Measurements from ENCODE around the gene KCTD13. TPM values are rescaled to one million over a fixed set of nuclear protein-coding genes. Genes with fewer than 3 reads are reported as not detected.
A peak's percentile ranks its signal among the peaks of the same experiment; 100 is the strongest.

Gene KCTD13
- polyA plus RNA-seq, 3 donors, result 15.2 to 31.7 (median 16.6) TPM

DNA sequence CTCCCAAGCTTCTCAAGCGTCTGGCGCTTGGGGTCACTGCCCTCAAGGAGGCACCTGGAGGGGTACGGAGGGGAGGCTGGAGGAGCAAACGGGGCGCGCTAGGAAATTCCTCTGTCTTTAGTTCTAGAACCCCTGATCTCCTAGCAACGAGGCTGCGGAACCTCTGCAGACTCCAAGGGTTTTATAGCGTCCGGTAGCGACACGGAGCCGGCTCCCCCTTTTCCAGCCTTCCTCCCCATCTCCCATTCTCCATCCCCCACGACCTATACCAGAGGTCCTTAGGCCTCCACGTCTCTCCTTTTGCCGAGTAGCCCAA lies 62.4 kb downstream of the KCTD13 start:
- no peak for DNase-seq (ENCODE audit: extremely low read depth in 1 of 11, low read depth in 9 of 11, low spot score in 4 of 11)

DNA sequence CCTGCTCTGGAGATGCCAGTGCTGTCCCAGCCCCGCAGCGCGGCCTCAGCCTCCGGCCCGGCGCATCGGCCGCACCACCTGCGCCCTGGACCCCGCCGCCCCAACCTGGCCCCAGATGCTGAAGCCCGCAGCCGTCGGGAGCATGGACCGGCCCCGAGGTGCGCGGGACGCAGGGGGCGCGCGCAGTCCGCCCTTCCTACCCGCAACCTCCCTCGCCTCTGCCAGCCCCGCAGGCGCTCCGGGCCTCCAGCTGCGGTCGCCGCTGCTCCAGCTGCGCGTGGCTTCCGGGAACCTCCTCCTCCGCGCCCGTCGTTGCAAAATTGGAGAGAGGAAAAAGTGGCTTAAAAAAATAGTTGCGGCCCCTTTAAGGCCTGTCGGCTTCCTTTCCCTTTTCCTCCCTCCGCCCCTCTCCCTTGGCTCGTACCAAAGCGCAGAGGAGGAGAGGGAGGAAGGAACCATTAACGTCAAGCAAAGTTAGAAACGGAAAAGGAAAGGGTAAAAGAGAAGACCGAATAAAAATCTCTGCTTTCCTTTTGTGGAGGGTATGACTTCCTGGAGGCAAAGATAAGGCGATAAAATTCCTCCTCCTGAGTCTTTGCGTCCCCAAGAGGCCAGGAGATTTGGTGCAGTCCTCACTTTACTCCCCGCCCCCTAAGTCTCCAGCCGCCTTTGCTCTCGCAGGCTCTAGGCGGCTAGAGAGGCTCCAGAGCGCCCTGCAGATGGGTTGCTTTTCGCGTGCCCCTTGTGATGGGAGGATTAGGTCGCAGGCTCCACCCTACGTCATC lies 63.0 kb downstream of the KCTD13 start, which contains the start of gene CDIPT:
TSS of gene CDIPT (minus strand) at position 343 of the 785 bp plus-strand sequence. CDS start 369 bp downstream, outside the sequence.
- peak; percentile 91 to 98 (median 95) for DNase-seq (ENCODE audit: extremely low read depth in 1 of 11, low read depth in 9 of 11, low spot score in 4 of 11)

DNA sequence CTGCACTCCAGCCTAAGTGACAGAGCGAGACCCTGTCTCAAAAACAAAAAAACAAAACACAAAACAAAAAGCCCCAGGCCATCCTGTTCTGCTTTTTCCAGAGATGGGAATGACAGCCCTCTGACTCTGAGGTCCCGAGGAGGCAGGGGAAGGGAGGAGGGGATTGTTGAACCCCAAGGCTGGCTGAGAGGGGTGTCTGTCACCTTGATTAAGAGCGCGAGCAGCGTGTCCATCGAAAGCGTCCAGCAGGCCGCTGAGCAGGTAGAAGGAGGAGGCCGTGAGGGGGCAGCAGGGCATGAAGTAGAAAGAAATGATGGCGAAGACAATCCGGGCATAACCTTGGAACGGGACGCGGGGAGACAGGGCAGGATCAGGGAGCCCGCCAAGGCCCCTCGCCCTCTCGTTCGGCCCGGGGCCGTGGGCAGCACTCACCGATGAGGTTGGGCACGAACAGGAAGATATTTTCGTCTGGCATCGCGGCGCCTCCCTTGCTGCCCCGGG lies 63.6 kb downstream of the KCTD13 start:
- peak in 2 of 11 donors; percentile 18 to 20 for DNase-seq (ENCODE audit: extremely low read depth in 1 of 11, low read depth in 9 of 11, low spot score in 4 of 11)

DNA sequence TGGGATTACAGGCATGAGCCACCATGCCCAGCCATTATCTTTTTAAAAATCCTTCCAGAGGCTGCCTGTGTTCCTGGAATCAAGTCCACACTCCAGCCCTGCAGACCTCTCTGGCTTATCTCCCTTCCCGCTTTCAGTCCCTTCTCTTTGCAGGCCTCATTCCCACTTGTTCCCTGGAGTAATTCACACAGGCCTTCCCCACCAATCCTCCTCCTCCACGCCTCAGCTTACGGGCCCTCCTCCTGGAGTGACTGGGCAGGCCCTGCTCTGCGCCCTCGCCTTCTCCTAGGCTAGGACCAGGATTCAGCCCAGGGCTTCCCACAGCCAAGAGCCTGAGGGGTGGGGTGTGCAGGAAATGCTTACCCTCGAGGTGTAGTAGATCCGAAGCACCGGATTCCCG lies 65.8 kb downstream of the KCTD13 start:
- no peak for DNase-seq (ENCODE audit: extremely low read depth in 1 of 11, low read depth in 9 of 11, low spot score in 4 of 11)

DNA sequence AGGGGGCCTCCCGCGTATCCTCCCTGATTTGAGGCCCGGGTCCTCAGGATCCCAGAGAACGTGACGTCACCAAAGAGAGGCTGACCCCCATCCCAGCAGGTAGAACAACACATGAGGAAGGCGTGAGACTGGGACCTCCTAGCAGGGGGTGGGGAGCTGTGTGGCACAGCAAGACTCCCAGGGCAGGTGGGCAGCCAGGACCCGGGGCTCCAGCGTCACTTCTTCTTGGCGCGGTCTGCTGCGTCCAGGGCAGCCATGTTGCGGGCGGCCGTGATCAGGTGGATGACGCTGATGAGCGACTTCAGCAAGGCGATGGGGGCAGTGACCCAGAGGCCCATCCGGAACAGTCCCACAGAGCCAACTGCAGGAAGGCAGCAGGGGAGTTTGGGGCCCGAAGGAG lies 67.1 kb downstream of the KCTD13 start:
- no peak for DNase-seq (ENCODE audit: extremely low read depth in 1 of 11, low read depth in 9 of 11, low spot score in 4 of 11)

DNA sequence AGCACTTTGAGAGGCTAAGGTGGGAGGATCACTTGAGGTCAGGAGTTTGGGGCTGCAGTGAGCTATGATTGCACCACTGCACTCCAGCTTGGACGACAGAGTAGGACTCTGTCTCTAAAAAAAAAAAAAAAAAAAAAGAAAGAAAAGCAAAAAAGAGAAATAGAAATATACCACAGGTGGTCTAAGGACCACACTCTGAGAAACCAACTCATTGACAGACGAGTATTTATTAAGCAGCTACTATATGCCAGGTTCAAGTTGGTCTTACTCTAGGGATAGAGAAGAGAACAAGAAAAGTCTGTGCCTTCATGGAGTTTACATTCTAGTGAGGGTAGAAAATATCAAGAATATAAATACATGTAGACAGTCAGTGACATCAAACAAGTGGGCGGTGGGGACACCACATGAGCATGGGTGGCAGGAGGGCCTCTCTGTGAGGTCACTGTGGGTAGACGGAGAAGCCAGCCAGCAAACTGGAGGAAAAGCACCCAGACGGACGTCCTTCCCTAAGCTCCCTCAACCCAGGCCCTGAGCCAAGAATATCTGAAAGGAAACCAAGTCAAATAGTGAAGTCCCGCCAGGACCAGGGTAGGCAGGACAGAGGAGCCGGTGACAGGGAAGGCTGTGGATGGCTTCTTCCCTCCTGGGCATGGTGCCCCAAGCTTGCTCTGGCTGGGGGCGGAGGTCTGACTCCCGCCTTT lies 67.7 kb downstream of the KCTD13 start:
- no peak for DNase-seq (ENCODE audit: extremely low read depth in 1 of 11, low read depth in 9 of 11, low spot score in 4 of 11)

DNA sequence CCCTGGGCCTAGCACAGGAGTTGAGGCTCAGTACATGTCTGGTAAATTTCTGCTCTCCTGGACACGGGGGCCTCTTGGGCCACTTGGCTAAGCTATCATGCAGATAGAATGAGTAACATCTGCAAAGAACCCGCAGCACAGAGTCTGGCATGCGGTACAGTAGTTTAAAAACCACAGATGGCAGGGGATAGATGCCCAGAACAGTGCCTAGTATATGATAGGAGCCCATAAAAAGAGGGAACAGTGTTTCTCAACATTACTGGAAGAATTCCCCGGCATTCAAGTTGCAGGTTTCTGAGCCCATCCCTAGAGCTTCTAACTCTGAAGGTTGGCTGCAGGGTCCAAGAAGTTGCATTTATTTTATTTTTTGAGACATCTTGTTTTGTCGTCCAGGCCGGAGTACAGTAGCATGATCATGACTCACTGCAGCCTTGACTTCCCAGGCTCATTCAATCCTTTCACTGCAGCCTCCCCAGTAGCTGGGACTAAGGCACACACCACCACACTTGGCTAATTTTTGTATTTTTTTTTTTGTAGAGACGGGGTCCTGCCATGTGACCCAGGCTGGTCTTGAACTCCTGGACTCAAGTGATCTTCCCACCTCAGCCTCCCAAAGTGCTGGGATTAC lies 68.8 kb downstream of the KCTD13 start:
- DNase-seq (ENCODE audit: extremely low read depth in 1 of 11, low read depth in 9 of 11, low spot score in 4 of 11), result no peak

Other genes with a start within 250 kb of the KCTD13 start
- 100 to 1,000 TPM; 134 to 182 (median 169) TPM for gene QPRT, start 247.0 kb downstream of the KCTD13 start, polyA plus RNA-seq (ENCODE audit: insufficient read length in 3 of 3)
- under 1 TPM; 0.14 to 0.29 (median 0.26) TPM for gene C16orf54, start 180.2 kb downstream of the KCTD13 start, polyA plus RNA-seq (ENCODE audit: insufficient read length in 3 of 3)
- under 1 TPM in 1 of 3 donors, not detected in 2; 0.09 TPM for gene ZG16, start 148.0 kb downstream of the KCTD13 start, polyA plus RNA-seq (ENCODE audit: insufficient read length in 3 of 3)
- 10 to 100 TPM; 63.8 to 78.5 (median 71.9) TPM for gene KIF22, start 135.5 kb downstream of the KCTD13 start, polyA plus RNA-seq (ENCODE audit: insufficient read length in 3 of 3)
- 100 to 1,000 TPM; 299 to 379 (median 301) TPM for gene MAZ, start 119.7 kb downstream of the KCTD13 start, polyA plus RNA-seq (ENCODE audit: insufficient read length in 3 of 3)
- 10 to 100 TPM; 13.3 to 27.2 (median 18.1) TPM for gene PRRT2, start 114.0 kb downstream of the KCTD13 start, polyA plus RNA-seq (ENCODE audit: insufficient read length in 3 of 3)
- gene PAGR1, start 110.1 kb downstream of the KCTD13 start, polyA plus RNA-seq (ENCODE audit: insufficient read length in 3 of 3), result 10 to 100 TPM; 30.9 to 48.0 (median 42.0) TPM
- gene MVP, start 105.8 kb downstream of the KCTD13 start, polyA plus RNA-seq (ENCODE audit: insufficient read length in 3 of 3), result 10 to 100 TPM; 13.6 to 29.9 (median 14.0) TPM
- gene CDIPT, start 63.0 kb downstream of the KCTD13 start, polyA plus RNA-seq (ENCODE audit: insufficient read length in 3 of 3), result 100 to 1,000 TPM in 2 of 3 donors, 10 to 100 TPM in 1; 83.8 to 110 (median 108) TPM
- gene SEZ6L2, start 26.7 kb downstream of the KCTD13 start, polyA plus RNA-seq (ENCODE audit: insufficient read length in 3 of 3), result 10 to 100 TPM in 2 of 3 donors, 1 to 10 TPM in 1; 8.2 to 12.5 (median 12.4) TPM
- 1 to 10 TPM in 1 of 3 donors, under 1 TPM in 2; 0.47 to 1.3 (median 0.80) TPM for gene ASPHD1, start 25.7 kb downstream of the KCTD13 start, polyA plus RNA-seq (ENCODE audit: insufficient read length in 3 of 3)
- 100 to 1,000 TPM in 2 of 3 donors, 10 to 100 TPM in 1; 98.3 to 120 (median 107) TPM for gene TMEM219, start 35.9 kb upstream of the KCTD13 start, polyA plus RNA-seq (ENCODE audit: insufficient read length in 3 of 3)
- gene TAOK2, start 47.6 kb upstream of the KCTD13 start, polyA plus RNA-seq (ENCODE audit: insufficient read length in 3 of 3), result 10 to 100 TPM; 38.0 to 54.0 (median 52.6) TPM
- 10 to 100 TPM; 16.4 to 22.1 (median 19.3) TPM for gene HIRIP3, start 69.4 kb upstream of the KCTD13 start, polyA plus RNA-seq (ENCODE audit: insufficient read length in 3 of 3)
- 10 to 100 TPM; 42.4 to 64.5 (median 53.7) TPM for gene INO80E, start 70.0 kb upstream of the KCTD13 start, polyA plus RNA-seq (ENCODE audit: insufficient read length in 3 of 3)
- 1 to 10 TPM; 2.2 to 5.2 (median 2.5) TPM for gene DOC2A, start 84.8 kb upstream of the KCTD13 start, polyA plus RNA-seq (ENCODE audit: insufficient read length in 3 of 3)
- not detected for gene C16orf92, start 97.0 kb upstream of the KCTD13 start, polyA plus RNA-seq (ENCODE audit: insufficient read length in 3 of 3)
- 1 to 10 TPM in 2 of 3 donors, under 1 TPM in 1; 0.65 to 1.8 (median 1.3) TPM for gene TLCD3B, start 105.0 kb upstream of the KCTD13 start, polyA plus RNA-seq (ENCODE audit: insufficient read length in 3 of 3)
- gene ALDOA, start 139.5 kb upstream of the KCTD13 start, polyA plus RNA-seq (ENCODE audit: insufficient read length in 3 of 3), result 100 to 1,000 TPM; 472 to 699 (median 578) TPM
- gene PPP4C, start 149.8 kb upstream of the KCTD13 start, polyA plus RNA-seq (ENCODE audit: insufficient read length in 3 of 3), result 100 to 1,000 TPM in 1 of 3 donors, 10 to 100 TPM in 2; 82.7 to 112 (median 88.1) TPM
- 1 to 10 TPM; 1.1 to 1.7 (median 1.5) TPM for gene TBX6, start 165.7 kb upstream of the KCTD13 start, polyA plus RNA-seq (ENCODE audit: insufficient read length in 3 of 3)
- gene YPEL3, start 170.0 kb upstream of the KCTD13 start, polyA plus RNA-seq (ENCODE audit: insufficient read length in 3 of 3), result 10 to 100 TPM; 43.9 to 79.8 (median 55.5) TPM
- 10 to 100 TPM; 11.3 to 14.0 (median 12.6) TPM for gene GDPD3, start 187.3 kb upstream of the KCTD13 start, polyA plus RNA-seq (ENCODE audit: insufficient read length in 3 of 3)
- 10 to 100 TPM; 79.3 to 90.0 (median 82.7) TPM for gene MAPK3, start 197.0 kb upstream of the KCTD13 start, polyA plus RNA-seq (ENCODE audit: insufficient read length in 3 of 3)

All from renal cortex interstitium (tissue), 11 donors.